H1 (cell line): ENCODE data around the gene MYL2. TPM values are rescaled to one million over a fixed set of nuclear protein-coding genes. Genes with fewer than 3 reads are reported as not detected.

Experiments used
- CTCF ChIA-PET: fragments of 300-600 bp; sonication (Branson Sonifier 250); formaldehyde crosslinking; loops from one replicate; lab custom pipeline; 2021; ENCODE audit not compliant: partially characterized antibody; lab: Charles Lee
- POLR2A ChIA-PET: fragments of 300-600 bp; sonication (Branson Sonifier 250); formaldehyde crosslinking; loops from one replicate; lab custom pipeline; 2021; ENCODE audit warnings: inconsistent platforms; ENCODE audit not compliant: partially characterized antibody; lab: Charles Lee
- DNase-seq, 2 experiments: peaks; one replicate each; pipeline versions ENCODE4 v3.0.0 to v3.0.0-alpha.2; 2010 to 2022; ENCODE audit warnings: low spot score in 2 of 2, low read depth in 1 of 2, mixed read lengths in 1 of 2
- FAIRE-seq: peaks from 2 replicates; lab custom pipeline; 2011; peaks lifted over from hg19 to GRCh38; lab: Jason Lieb, UNC
- H2AFZ ChIP-seq: 2 replicates; pipeline ENCODE4 v1.8.1; 2012; ENCODE audit warnings: low read length, inconsistent platforms
- H2AK5ac ChIP-seq: 2 replicates; pipeline ENCODE4 v1.6.1; 2013; ENCODE audit warnings: low read depth, low read length
- H2BK120ac ChIP-seq: replicated peaks from 2 replicates; pipeline ENCODE3; 2013; ENCODE audit warnings: low read depth, low read length, inconsistent platforms
- H2BK12ac ChIP-seq: 2 replicates; pipeline ENCODE4 v1.6.1; 2013; ENCODE audit warnings: low read depth, low read length
- H2BK15ac ChIP-seq: 2 replicates; pipeline ENCODE4 v1.6.1; 2013; ENCODE audit warnings: low read length
- H2BK20ac ChIP-seq: 2 replicates; pipeline ENCODE4 v1.6.1; 2013; ENCODE audit warnings: low read length
- H2BK5ac ChIP-seq: 2 replicates; pipeline ENCODE4 v1.6.1; 2013; ENCODE audit warnings: low read depth, low read length
- H3K14ac ChIP-seq: 2 replicates; pipeline ENCODE4 v1.6.1; 2013; ENCODE audit warnings: inconsistent platforms; ENCODE audit not compliant: insufficient read length
- H3K18ac ChIP-seq: 2 replicates; pipeline ENCODE4 v1.6.1; 2013; ENCODE audit warnings: low read length; ENCODE audit errors: extremely low read depth
- H3K23ac ChIP-seq: 2 replicates; pipeline ENCODE4 v1.6.1; 2013; ENCODE audit warnings: inconsistent platforms; ENCODE audit not compliant: insufficient read length
- H3K23me2 ChIP-seq: 2 replicates; pipeline ENCODE4 v1.6.1; 2013; ENCODE audit warnings: low read depth, low read length
- H3K27ac ChIP-seq: 2 replicates; pipeline ENCODE4 v1.6.1; 2011; ENCODE audit warnings: low read depth, low read length, inconsistent platforms
- H3K27me3 ChIP-seq, 4 experiments: replicated peaks in 1 of 4; 1 replicate in 1 of 4; 2 replicates in 3 of 4; pipeline versions ENCODE4 v1.6.1 to v1.8.1; 2011 to 2013; ENCODE audit warnings: low read length in 3 of 4, mild to moderate bottlenecking in 3 of 4, inconsistent platforms in 2 of 4, mixed read lengths in 2 of 4, moderate library complexity in 1 of 4; ENCODE audit not compliant: control insufficient read depth in 3 of 4, insufficient read depth in 3 of 4; ENCODE audit errors: extremely low read depth in 1 of 4
- H3K36me3 ChIP-seq, 4 experiments: 2 replicates each; pipeline versions ENCODE4 v1.6.1 to v1.8.1; 2011 to 2013; ENCODE audit warnings: mild to moderate bottlenecking in 4 of 4, low read length in 3 of 4, moderate library complexity in 2 of 4, control low read depth in 1 of 4, inconsistent platforms in 1 of 4; ENCODE audit not compliant: insufficient read depth in 4 of 4, control insufficient read depth in 2 of 4
- H3K4ac ChIP-seq: replicated peaks from 2 replicates; pipeline ENCODE3; 2013; ENCODE audit warnings: low read length, low read depth, mixed read lengths, inconsistent platforms; ENCODE audit not compliant: insufficient read length
- H3K4me1 ChIP-seq, 4 experiments: replicated peaks in 1 of 4; 1 replicate in 1 of 4; 2 replicates in 3 of 4; pipeline versions ENCODE4 v1.6.1 to v1.8.1; 2011 to 2013; ENCODE audit warnings: low read length in 3 of 4, inconsistent platforms in 2 of 4, mixed read lengths in 1 of 4; ENCODE audit not compliant: insufficient read depth in 4 of 4, control insufficient read depth in 3 of 4
- H3K4me2 ChIP-seq, 2 experiments: 2 replicates each; pipeline versions ENCODE4 v1.6.1 to v1.8.1; 2011 to 2013; ENCODE audit warnings: low read depth in 2 of 2, low read length in 2 of 2, control low read depth in 1 of 2, inconsistent platforms in 1 of 2, mild to moderate bottlenecking in 1 of 2; ENCODE audit not compliant: insufficient read depth in 1 of 2
- H3K4me3 ChIP-seq, 4 experiments: fragments of 200-600, 300-600 bp in 1 of 4; sonication (generic), shearing (Covaris generic), sonication (Bioruptor Twin) in 1 of 4; 2 replicates each; pipeline versions ENCODE4 v1.5.1 to v1.8.1; 2011 to 2016; ENCODE audit warnings: low read length in 4 of 4, low read depth in 3 of 4, control low read depth in 2 of 4, inconsistent platforms in 2 of 4, mild to moderate bottlenecking in 2 of 4, mixed read lengths in 1 of 4, moderate library complexity in 1 of 4; ENCODE audit not compliant: insufficient read depth in 2 of 4; ENCODE audit errors: extremely low read depth in 1 of 4
- H3K56ac ChIP-seq: replicated peaks from 2 replicates; pipeline ENCODE3; 2013; ENCODE audit warnings: low read depth, mild to moderate bottlenecking, mixed read lengths, low read length, inconsistent platforms; ENCODE audit not compliant: insufficient read length
- H3K79me1 ChIP-seq: 2 replicates; pipeline ENCODE4 v1.6.1; 2013; ENCODE audit warnings: low read depth, low read length, control low read depth
- H3K79me2 ChIP-seq, 2 experiments: 2 replicates each; pipeline versions ENCODE4 v1.6.1 to v1.8.1; 2012 to 2013; ENCODE audit warnings: low read length in 2 of 2, mild to moderate bottlenecking in 2 of 2, inconsistent platforms in 1 of 2; ENCODE audit not compliant: insufficient read depth in 2 of 2, control insufficient read depth in 1 of 2
- H3K9ac ChIP-seq, 4 experiments: replicated peaks in 1 of 4; 1 replicate in 1 of 4; 2 replicates in 3 of 4; pipeline versions ENCODE4 v1.6.1 to v1.8.1; 2011 to 2013; ENCODE audit warnings: low read depth in 3 of 4, low read length in 3 of 4, control low read depth in 2 of 4, mild to moderate bottlenecking in 2 of 4, moderate library complexity in 2 of 4, inconsistent platforms in 1 of 4; ENCODE audit errors: extremely low read depth in 1 of 4
- H3K9me3 ChIP-seq, 2 experiments: 2 replicates each; pipeline versions ENCODE4 v1.6.1 to v1.8.1; 2012 to 2013; ENCODE audit warnings: mild to moderate bottlenecking in 2 of 2, moderate library complexity in 2 of 2, control low read depth in 1 of 2, inconsistent platforms in 1 of 2, low read depth in 1 of 2, low read length in 1 of 2, mixed read lengths in 1 of 2; ENCODE audit not compliant: insufficient read depth in 2 of 2
- H4K20me1 ChIP-seq, 2 experiments: replicated peaks in 1 of 2; 2 replicates each; pipeline versions ENCODE3 to v1.8.1; 2011 to 2013; ENCODE audit warnings: inconsistent platforms in 2 of 2, low read length in 2 of 2, mild to moderate bottlenecking in 1 of 2; ENCODE audit not compliant: insufficient read depth in 2 of 2, control insufficient read depth in 1 of 2
- H4K5ac ChIP-seq: 2 replicates; pipeline ENCODE4 v1.6.1; 2013; ENCODE audit warnings: low read length, low read depth, mixed read lengths, inconsistent platforms; ENCODE audit not compliant: insufficient read length
- H4K8ac ChIP-seq: 2 replicates; pipeline ENCODE4 v1.8.0; 2013; ENCODE audit warnings: mild to moderate bottlenecking, moderate library complexity, low read length, inconsistent platforms; ENCODE audit not compliant: insufficient read depth; ENCODE audit errors: extremely low read depth
- H4K91ac ChIP-seq: replicated peaks from 2 replicates; pipeline ENCODE3; 2013; ENCODE audit warnings: low read length, mixed read lengths, inconsistent platforms; ENCODE audit not compliant: insufficient read length
- ASH2L ChIP-seq: fragments of 200-600, 300-600 bp; sonication (generic); IDR thresholded peaks from one replicate; pipeline ENCODE4 v1.7.1; 2017; ENCODE audit warnings: low read length
- BRCA1 ChIP-seq: IDR thresholded peaks from 2 replicates; pipeline ENCODE4 v1.6.1; 2012; ENCODE audit warnings: low read depth, low read length, improper control_type of control experiment
- CHD2 ChIP-seq: IDR thresholded peaks from 2 replicates; pipeline ENCODE4 v1.6.1; 2012; ENCODE audit warnings: low read length, improper control_type of control experiment
- EP300 ChIP-seq, 2 experiments: IDR thresholded peaks; 1 replicate in 1 of 2; 2 replicates in 1 of 2; pipeline ENCODE4 v1.6.1; 2011 to 2012; ENCODE audit warnings: low read depth in 2 of 2, low read length in 2 of 2, mild to moderate bottlenecking in 2 of 2, borderline replicate concordance in 1 of 2, inconsistent platforms in 1 of 2, moderate library complexity in 1 of 2
- FOSL1 ChIP-seq: IDR thresholded peaks from 2 replicates; pipeline ENCODE4 v1.6.1; 2011; ENCODE audit warnings: mild to moderate bottlenecking, low read depth, low read length, moderate library complexity; ENCODE audit not compliant: insufficient read depth
- KDM5A ChIP-seq: fragments of 200-600 bp; IDR thresholded peaks from 2 replicates; pipeline ENCODE4 v1.7.1; 2012; ENCODE audit warnings: mild to moderate bottlenecking, low read length, inconsistent platforms, mixed read lengths
- PHF8 ChIP-seq: fragments of 200-600 bp; sonication (generic); conservative IDR thresholded peaks from 2 replicates; pipeline ENCODE4 v1.7.1; 2012; ENCODE audit warnings: low read depth, mild to moderate bottlenecking, inconsistent platforms, low read length, moderate library complexity
- POLR2AphosphoS5 ChIP-seq: IDR thresholded peaks from 2 replicates; pipeline ENCODE4 v1.6.1; 2011; ENCODE audit warnings: low read depth, low read length
- RFX5 ChIP-seq: IDR thresholded peaks from 2 replicates; pipeline ENCODE4 v1.6.1; 2011; ENCODE audit warnings: low read depth, low read length, improper control_type of control experiment, borderline replicate concordance
- RXRA ChIP-seq: IDR thresholded peaks from 2 replicates; pipeline ENCODE4 v1.6.1; 2011; ENCODE audit warnings: low read depth, mild to moderate bottlenecking, low read length, moderate library complexity; ENCODE audit not compliant: insufficient read depth
- SP4 ChIP-seq: IDR thresholded peaks from 2 replicates; pipeline ENCODE4 v1.6.1; 2012; ENCODE audit warnings: low read length, inconsistent platforms
- YY1 ChIP-seq: IDR thresholded peaks from 2 replicates; pipeline ENCODE4 v1.6.1; 2011; ENCODE audit warnings: low read depth, mild to moderate bottlenecking, low read length
- WGBS, 2 experiments: shearing (Covaris generic) in 1 of 2; methylation state at CpG; one replicate each; pipeline versions ENCODE4 v1.1.6 to v1.1.7; 2013 to 2015; ENCODE audit warnings: low lambda C conversion rate in 2 of 2, mixed read lengths in 2 of 2, inconsistent platforms in 1 of 2, low coverage in 1 of 2, missing lambda C conversion rate in 1 of 2; ENCODE audit not compliant: insufficient replicate concordance in 2 of 2, insufficient coverage in 1 of 2, insufficient read length in 1 of 2; ENCODE audit errors: extremely low coverage in 1 of 2, missing lambda C conversion rate in 1 of 2; 5-methylcytosine and 5-hydroxymethylcytosine counted together
- polyA plus RNA-seq, 7 experiments: library from polyadenylated mRNA; depleted of rRNA in 3 of 7; stranded (reverse) in 5 of 7; unstranded in 2 of 7; fragments of >200 nt in 5 of 7; fragments of 200-250 nt in 2 of 7; gene quantifications; 1 replicate in 5 of 7; 2 replicates in 1 of 7; 4 replicates in 1 of 7; pipeline versions ENCODE4 v1.2.1 to v1.2.3, GENCODE V29; 2011 to 2013; ENCODE audit warnings: missing spikeins in 2 of 7, mixed read lengths in 2 of 7
- total RNA-seq: library from RNA; stranded (reverse); fragmentation: NEBNext Ultra II Directional; extraction: Animal tissue kit (Norgen Biotek cat#: 25700); gene quantifications from 2 replicates; pipeline ENCODE4 v1.2.1, GENCODE V29; 2021
- TF ChIP-seq, protein P1 (sequence below): IDR thresholded peaks from 2 replicates; pipeline ENCODE4 v1.6.1; 2011; ENCODE audit warnings: low read length, improper control_type of control experiment

MYL2 gene
- total and polyA plus RNA-seq, 2 of the 8 experiments (the other 6 are each of a cell fraction or from before 2014, with no cell fraction given), result not detected

DNA sequence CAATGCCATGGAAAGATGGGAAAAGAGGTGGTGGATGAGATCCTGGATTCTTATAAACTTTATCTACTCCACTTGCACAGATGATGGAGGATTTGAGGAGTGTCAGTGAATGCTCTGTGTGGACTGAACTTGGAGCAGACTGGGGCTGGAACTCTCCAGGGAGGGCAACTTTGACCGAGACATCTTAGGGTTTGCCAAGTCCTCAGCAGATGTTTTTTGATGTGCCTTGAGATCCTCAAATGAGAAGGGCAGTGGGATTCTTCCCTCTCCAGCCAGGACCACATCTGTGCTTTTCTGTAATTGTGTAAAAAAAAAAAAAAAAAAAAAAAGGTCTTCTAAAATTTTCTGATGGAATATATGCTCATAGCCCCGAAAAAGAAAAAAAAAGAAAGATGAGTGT is 23.0 kb upstream of the MYL2 start:
- POLR2A ChIA-PET, result interaction anchor here (0.6 kb wide), 1 partner anchor 48 kb away, joined by 3 read pairs; no protein-coding TSS in a partner anchor
- no peak overlapping the region for H4K91ac ChIP-seq
- H3K27me3 ChIP-seq, result peaks cover 0 to under 1% (median 0%) of the 10 kb centered on the region in 4 experiments; a peak in 3 of 7 replicates
- H3K9ac ChIP-seq, result no peak overlapping the region
- no peak overlapping the region for H2AFZ ChIP-seq
- no peak overlapping the region for H2BK15ac ChIP-seq
- no peak overlapping the region for H3K4me3 ChIP-seq
- H2BK12ac ChIP-seq, result no peak overlapping the region
- no peak overlapping the region for H3K4ac ChIP-seq
- H3K4me2 ChIP-seq, result no peak overlapping the region
- no peak overlapping the region for H3K14ac ChIP-seq
- no peaks in the 10 kb centered on the region for H3K79me1 ChIP-seq
- no peak overlapping the region for H3K23ac ChIP-seq
- no peak overlapping the region for H2AK5ac ChIP-seq
- no peak overlapping the region for H4K8ac ChIP-seq
- no peak overlapping the region for H3K18ac ChIP-seq
- CTCF ChIA-PET, result interaction anchor here (0.6 to 1.4 kb wide), 3 partner anchors 12 to 361 kb away, joined by 3 to 4 read pairs (median 3); no protein-coding TSS in a partner anchor
- no peak overlapping the region for H3K27ac ChIP-seq
- no peak for DNase-seq
- peaks cover 0 to 7% (median 1%) of the 10 kb centered on the region in 4 experiments; a peak in 5 of 7 replicates for H3K4me1 ChIP-seq
- H3K36me3 ChIP-seq, result peaks cover 0 to 7% (median 2%) of the 10 kb centered on the region in 4 experiments; a peak in 3 of 8 replicates
- peaks cover 0 to 2% of the 10 kb centered on the region in 2 experiments; a peak in 1 of 4 replicates for H3K79me2 ChIP-seq
- WGBS, 2 experiments, result 88% methylated on average over 1 of the region's 2 CpGs; no CpG with 5 or more reads in 1 of the 2 experiments
- no peak overlapping the region for H2BK20ac ChIP-seq
- H2BK5ac ChIP-seq, result no peak overlapping the region
- peaks cover 16 to 18% of the 10 kb centered on the region in 2 experiments; a peak in 3 of 4 replicates for H3K9me3 ChIP-seq
- no peak for FAIRE-seq
- no peak overlapping the region for H4K5ac ChIP-seq
- H2BK120ac ChIP-seq, result no peak overlapping the region
- peaks cover 0 to 6% of the 10 kb centered on the region in 2 experiments for H4K20me1 ChIP-seq
- no peaks in the 10 kb centered on the region for H3K23me2 ChIP-seq
- H3K56ac ChIP-seq, result no peak overlapping the region
- TF ChIP-seq POLR2AphosphoS5, result no peak
- TF ChIP-seq RFX5, result no peak
- no peak for TF ChIP-seq ASH2L
- no peak for TF ChIP-seq CHD2
- TF ChIP-seq, protein P1, sequence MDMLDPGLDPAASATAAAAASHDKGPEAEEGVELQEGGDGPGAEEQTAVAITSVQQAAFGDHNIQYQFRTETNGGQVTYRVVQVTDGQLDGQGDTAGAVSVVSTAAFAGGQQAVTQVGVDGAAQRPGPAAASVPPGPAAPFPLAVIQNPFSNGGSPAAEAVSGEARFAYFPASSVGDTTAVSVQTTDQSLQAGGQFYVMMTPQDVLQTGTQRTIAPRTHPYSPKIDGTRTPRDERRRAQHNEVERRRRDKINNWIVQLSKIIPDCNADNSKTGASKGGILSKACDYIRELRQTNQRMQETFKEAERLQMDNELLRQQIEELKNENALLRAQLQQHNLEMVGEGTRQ, result no peak
- TF ChIP-seq RXRA, result no peak
- TF ChIP-seq PHF8, result no peak
- TF ChIP-seq KDM5A, result no peak
- no peak for TF ChIP-seq SP4
- TF ChIP-seq YY1, result no peak
- TF ChIP-seq EP300 (IDR thresholded peaks at IDR 0.05; ENCODE audit: borderline replicate concordance in 1 of 2, low read depth in 2 of 2, low read length in 2 of 2), result no peak
- no peak for TF ChIP-seq BRCA1
- no peak for TF ChIP-seq FOSL1
